CD8-positive, alpha-beta memory T cell (primary cell): ENCODE measurements around the gene ALDH1L1. TPM values are rescaled to one million over a fixed set of nuclear protein-coding genes. Genes with fewer than 3 reads are reported as not detected.

ENCODE experiments used
- CTCF ChIA-PET: fragments of 350-600 bp; sonication (Branson Sonifier 250); formaldehyde crosslinking; loops from one replicate; lab custom pipeline; 2021; ENCODE audit warnings: antibody characterized with exemption; lab: Charles Lee
- POLR2A ChIA-PET: fragments of 350-600 bp; sonication (Branson Sonifier 250); formaldehyde crosslinking; loops from one replicate; lab custom pipeline; 2021; ENCODE audit warnings: antibody characterized with exemption; lab: Charles Lee
- DNase-seq, 5 donors: peaks; one replicate each; pipeline versions ENCODE4 v3.0.0 to v3.0.0-alpha.2; 2020 to 2022; ENCODE audit warnings: mixed read lengths in 1 of 5
- H3K27ac ChIP-seq: one replicate; pipeline ENCODE4 v1.7.0; 2013; ENCODE audit warnings: low read depth, mild to moderate bottlenecking, low read length, moderate library complexity
- H3K27me3 ChIP-seq: 2 replicates; pipeline ENCODE4 v1.7.0; 2013; ENCODE audit warnings: low read length, mild to moderate bottlenecking; ENCODE audit not compliant: insufficient read depth, poor library complexity, severe bottlenecking
- H3K36me3 ChIP-seq: 2 replicates; pipeline ENCODE4 v1.7.0; 2013; ENCODE audit warnings: mild to moderate bottlenecking, low read length, moderate library complexity; ENCODE audit not compliant: insufficient read depth
- H3K4me1 ChIP-seq: 2 replicates; pipeline ENCODE4 v1.7.0; 2013; ENCODE audit warnings: mild to moderate bottlenecking, low read length, moderate library complexity; ENCODE audit not compliant: insufficient read depth
- H3K4me3 ChIP-seq: 2 replicates; pipeline ENCODE4 v1.7.0; 2013; ENCODE audit warnings: mild to moderate bottlenecking, low read length
- H3K9me3 ChIP-seq: 2 replicates; pipeline ENCODE4 v1.7.0; 2013; ENCODE audit warnings: mild to moderate bottlenecking, low read length
- H3K27ac Mint-ChIP-seq, 8 donors: one replicate each; pipeline ENCODE4 v1.8.0; 2020 to 2021; ENCODE audit warnings: mixed read lengths in 8 of 8, mild to moderate bottlenecking in 6 of 8, inconsistent platforms in 3 of 8, moderate library complexity in 3 of 8
- H3K27me3 Mint-ChIP-seq, 2 donors: one replicate each; pipeline ENCODE4 v1.8.0; 2020 to 2021; ENCODE audit warnings: mixed read lengths in 2 of 2, mild to moderate bottlenecking in 1 of 2, moderate library complexity in 1 of 2
- H3K36me3 Mint-ChIP-seq, 3 donors: one replicate each; pipeline ENCODE4 v1.8.0; 2020 to 2021; ENCODE audit warnings: mixed read lengths in 3 of 3, inconsistent platforms in 1 of 3, mild to moderate bottlenecking in 1 of 3
- H3K4me1 Mint-ChIP-seq, 3 donors: one replicate each; pipeline ENCODE4 v1.8.0; 2020 to 2021; ENCODE audit warnings: mixed read lengths in 3 of 3, inconsistent platforms in 1 of 3, mild to moderate bottlenecking in 1 of 3
- H3K4me3 Mint-ChIP-seq, 7 donors: one replicate each; pipeline ENCODE4 v1.8.0; 2020 to 2021; ENCODE audit warnings: mixed read lengths in 7 of 7, mild to moderate bottlenecking in 6 of 7, moderate library complexity in 4 of 7, inconsistent platforms in 2 of 7
- H3K9me3 Mint-ChIP-seq, 5 donors: one replicate each; pipeline ENCODE4 v1.8.0; 2020 to 2022; ENCODE audit warnings: mixed read lengths in 5 of 5, mild to moderate bottlenecking in 3 of 5, moderate library complexity in 2 of 5, inconsistent platforms in 1 of 5
- polyA plus RNA-seq: library from polyadenylated mRNA; unstranded; fragments of 300-500 nt; fragmentation: Illumina TruSeq; gene quantifications from one replicate; pipeline ENCODE4 v1.2.3, GENCODE V29; 2021
- total RNA-seq, 2 experiments: library from RNA; stranded (reverse); gene quantifications; one replicate each; pipeline ENCODE4 v1.2.3, GENCODE V29; 2021

The ALDH1L1 gene
- total and polyA plus RNA-seq, 3 experiments from 2014 or later, result not detected

GRCh38 chr3:126149960-126150515 is 30.3 kb downstream of the ALDH1L1 start:
- Histone ChIP-seq H3K36me3 (no peaks in the 10 kb centered on the region), H3K4me3 (no peak overlapping the region), H3K27ac (no peak overlapping the region), H3K9me3 (no peaks in the 10 kb centered on the region), H3K4me1 (no peaks in the 10 kb centered on the region), H3K27me3 (no peaks in the 10 kb centered on the region)
- POLR2A ChIA-PET, result no interaction called here
- no peak overlapping the region for H3K4me3 Mint-ChIP-seq
- DNase-seq, result no peak
- H3K27ac Mint-ChIP-seq, result no peak overlapping the region
- H3K9me3 Mint-ChIP-seq, result no peaks in the 10 kb centered on the region
- CTCF ChIA-PET, result no interaction called here
- no peaks in the 10 kb centered on the region for H3K4me1 Mint-ChIP-seq
- no peaks in the 10 kb centered on the region for H3K36me3 Mint-ChIP-seq
- H3K27me3 Mint-ChIP-seq, result peaks cover 3% of the 10 kb centered on the region in 2 donors

- H3K4me1 ChIP-seq, result no peaks in the 10 kb centered on the region
- DNase-seq, result no peak
- no peaks in the 10 kb centered on the region for H3K36me3 ChIP-seq
- Mint-ChIP-seq H3K27me3 (peaks cover 1 to 3% of the 10 kb centered on the region in 2 donors), H3K36me3 (no peaks in the 10 kb centered on the region), H3K4me1 (no peaks in the 10 kb centered on the region), H3K9me3 (no peaks in the 10 kb centered on the region), H3K4me3 (no peak overlapping the region), H3K27ac (no peak overlapping the region)
- H3K27me3 ChIP-seq, result no peaks in the 10 kb centered on the region
- CTCF ChIA-PET, result interaction anchor here (1.5 kb wide), 1 partner anchor 15 kb away, joined by 4 read pairs; no protein-coding TSS in a partner anchor
- POLR2A ChIA-PET, result no interaction called here
- H3K4me3 ChIP-seq, result no peak overlapping the region
- no peak overlapping the region for H3K27ac ChIP-seq
- H3K9me3 ChIP-seq, result no peaks in the 10 kb centered on the region
These were observed 31.0 kb downstream of the ALDH1L1 start for GRCh38 chr3:126149256-126149902.

- Mint-ChIP-seq H3K27me3 (peaks cover 1 to 3% of the 10 kb centered on the region in 2 donors), H3K27ac (no peak overlapping the region), H3K9me3 (no peaks in the 10 kb centered on the region), H3K4me3 (no peak overlapping the region), H3K36me3 (no peaks in the 10 kb centered on the region), H3K4me1 (no peaks in the 10 kb centered on the region)
- no peaks in the 10 kb centered on the region for H3K4me1 ChIP-seq
- DNase-seq, result peak in 1 of 5 donors; percentile 23
- H3K36me3 ChIP-seq, result no peaks in the 10 kb centered on the region
- no peak overlapping the region for H3K27ac ChIP-seq
- ChIA-PET POLR2A (no interaction called here), CTCF (interaction anchor here (1.5 kb wide), 1 partner anchor 14 kb away, joined by 4 read pairs; no protein-coding TSS in a partner anchor)
- H3K27me3 ChIP-seq, result no peaks in the 10 kb centered on the region
- no peak overlapping the region for H3K4me3 ChIP-seq
- H3K9me3 ChIP-seq, result no peaks in the 10 kb centered on the region
These were observed 32.3 kb downstream of the ALDH1L1 start for GRCh38 chr3:126147932-126148683.

GRCh38 chr3:126147147-126147931 is 33.0 kb downstream of the ALDH1L1 start:
- Mint-ChIP-seq H3K27ac (no peak overlapping the region), H3K27me3 (peaks cover 1 to 3% of the 10 kb centered on the region in 2 donors), H3K9me3 (no peaks in the 10 kb centered on the region), H3K4me3 (no peak overlapping the region), H3K4me1 (no peaks in the 10 kb centered on the region), H3K36me3 (no peaks in the 10 kb centered on the region)
- no peak for DNase-seq
- no peaks in the 10 kb centered on the region for H3K27me3 ChIP-seq
- H3K4me3 ChIP-seq, result no peak overlapping the region
- CTCF ChIA-PET, result interaction anchor here (1.4 to 1.5 kb wide), 2 partner anchors 13 to 14 kb away, joined by 3 to 4 read pairs; no protein-coding TSS in a partner anchor
- no peak overlapping the region for H3K27ac ChIP-seq
- POLR2A ChIA-PET, result no interaction called here
- no peaks in the 10 kb centered on the region for H3K36me3 ChIP-seq
- H3K9me3 ChIP-seq, result no peaks in the 10 kb centered on the region
- no peaks in the 10 kb centered on the region for H3K4me1 ChIP-seq

GRCh38 chr3:126146525-126147146 is 33.8 kb downstream of the ALDH1L1 start:
- H3K36me3 ChIP-seq, result no peaks in the 10 kb centered on the region
- ChIA-PET POLR2A (no interaction called here), CTCF (interaction anchor here (1.4 kb wide), 1 partner anchor 13 kb away, joined by 3 read pairs; no protein-coding TSS in a partner anchor)
- Mint-ChIP-seq H3K4me3 (no peak overlapping the region), H3K36me3 (no peaks in the 10 kb centered on the region), H3K4me1 (no peaks in the 10 kb centered on the region), H3K9me3 (no peaks in the 10 kb centered on the region), H3K27me3 (peaks cover 1 to 3% of the 10 kb centered on the region in 2 donors), H3K27ac (no peak overlapping the region)
- no peaks in the 10 kb centered on the region for H3K4me1 ChIP-seq
- H3K27ac ChIP-seq, result no peak overlapping the region
- no peak overlapping the region for H3K4me3 ChIP-seq
- no peaks in the 10 kb centered on the region for H3K27me3 ChIP-seq
- peak in 1 of 5 donors; percentile 33 for DNase-seq
- no peaks in the 10 kb centered on the region for H3K9me3 ChIP-seq

GRCh38 chr3:126146034-126146433 is 34.4 kb downstream of the ALDH1L1 start:
- no peaks in the 10 kb centered on the region for H3K36me3 ChIP-seq
- Mint-ChIP-seq H3K27me3 (peaks cover 1 to 3% of the 10 kb centered on the region in 2 donors), H3K9me3 (no peaks in the 10 kb centered on the region), H3K36me3 (no peaks in the 10 kb centered on the region), H3K4me1 (no peaks in the 10 kb centered on the region), H3K4me3 (no peak overlapping the region), H3K27ac (no peak overlapping the region)
- no peaks in the 10 kb centered on the region for H3K27me3 ChIP-seq
- ChIA-PET CTCF (interaction anchor here (1.4 kb wide), 1 partner anchor 12 kb away, joined by 3 read pairs; no protein-coding TSS in a partner anchor), POLR2A (no interaction called here)
- no peaks in the 10 kb centered on the region for H3K9me3 ChIP-seq
- no peaks in the 10 kb centered on the region for H3K4me1 ChIP-seq
- no peak overlapping the region for H3K27ac ChIP-seq
- DNase-seq, result no peak
- H3K4me3 ChIP-seq, result no peak overlapping the region

- Histone ChIP-seq H3K4me3 (no peak overlapping the region), H3K27me3 (peaks cover 14% of the 10 kb centered on the region), H3K27ac (no peak overlapping the region), H3K36me3 (no peaks in the 10 kb centered on the region), H3K9me3 (no peaks in the 10 kb centered on the region), H3K4me1 (no peaks in the 10 kb centered on the region)
- Mint-ChIP-seq H3K27me3 (peaks cover 1 to 23% of the 10 kb centered on the region in 2 donors), H3K4me3 (no peak overlapping the region), H3K4me1 (no peaks in the 10 kb centered on the region), H3K36me3 (no peaks in the 10 kb centered on the region), H3K27ac (no peak overlapping the region), H3K9me3 (no peaks in the 10 kb centered on the region)
- CTCF ChIA-PET, result no interaction called here
- no peak for DNase-seq
- POLR2A ChIA-PET, result no interaction called here
These were observed 37.7 kb downstream of the ALDH1L1 start for GRCh38 chr3:126142652-126143051.
